HG03103 (cell line): ENCODE data around the gene ALOX15B.
"Not testable (repeated sequence)": the region's sequence is repeated elsewhere in the genome, so short reads cannot be mapped to it uniquely, and the experiment has no call there.

Experiments used
- ATAC-seq: cut with Tn5 transposase; IDR thresholded peaks from one replicate; pipeline ENCODE4 v1.9.1; 2021; ENCODE audit warnings: low read depth; ENCODE audit not compliant: unreplicated experiment

ALOX15B gene

GRCh38 chr17:8076502-8077266, 37.8 kb downstream of the ALOX15B start:
- no peak for ATAC-seq

GRCh38 chr17:8077939-8078338, 39.1 kb downstream of the ALOX15B start:
- ATAC-seq = not testable (repeated sequence)

- ATAC-seq = no peak
Observed at GRCh38 chr17:8079291-8080207, 40.7 kb downstream of the ALOX15B start.

- ATAC-seq = no peak
Observed at GRCh38 chr17:8080208-8080798, 41.4 kb downstream of the ALOX15B start.

GRCh38 chr17:8080799-8081219, 42.0 kb downstream of the ALOX15B start:
- ATAC-seq = no peak

- no peak for ATAC-seq
Observed at GRCh38 chr17:8081876-8082275, 43.0 kb downstream of the ALOX15B start.

GRCh38 chr17:8082292-8082691, 43.4 kb downstream of the ALOX15B start:
- ATAC-seq = no peak

- ATAC-seq = no peak
Observed at GRCh38 chr17:8084250-8084649, 45.4 kb downstream of the ALOX15B start.

- ATAC-seq = no peak
Observed at GRCh38 chr17:8087075-8087951, 48.5 kb downstream of the ALOX15B start, which contains the start of gene ALOX12B. TSS of gene ALOX12B (minus strand) at chr17:8087716. CDS start at chr17:8087442, 274 bp downstream.

- no peak for ATAC-seq
Observed at GRCh38 chr17:8087952-8088230, 49.0 kb downstream of the ALOX15B start.

- ATAC-seq = no peak
Observed at GRCh38 chr17:8089728-8090127, 50.9 kb downstream of the ALOX15B start.

- ATAC-seq = no peak
Observed at GRCh38 chr17:8091033-8091687, 52.3 kb downstream of the ALOX15B start.

- no peak for ATAC-seq
Observed at GRCh38 chr17:8095361-8095760, 56.5 kb downstream of the ALOX15B start.

GRCh38 chr17:8096541-8096940, 57.7 kb downstream of the ALOX15B start:
- ATAC-seq = no peak
